ENCODE measurements around the gene PHF12.

Gene PHF12

GRCh38 chr17:28951428-28951990, at the start of gene PHF12:
PHF12 (minus strand) TSS chr17:28951518; CDS start chr17:28950960, 558 bp downstream.
- peak; percentile 88 to 100 (median 99) for DNase-seq

- no peak for DNase-seq
Measured at GRCh38 chr17:29000973-29001372, 49.7 kb upstream of the PHF12 start.

- no peak for DNase-seq
Measured at GRCh38 chr17:28999206-28999605, 47.9 kb upstream of the PHF12 start.

- DNase-seq, result no peak
Measured at GRCh38 chr17:28997806-28998205, 46.5 kb upstream of the PHF12 start.

- DNase-seq, result no peak
Measured at GRCh38 chr17:28996554-28997096, 45.3 kb upstream of the PHF12 start.

- DNase-seq, result no peak
Measured at GRCh38 chr17:28993645-28994426, 42.5 kb upstream of the PHF12 start.

GRCh38 chr17:28992625-28993600, 41.6 kb upstream of the PHF12 start:
- no peak for DNase-seq

- DNase-seq, result no peak
Measured at GRCh38 chr17:28992185-28992584, 40.9 kb upstream of the PHF12 start.

GRCh38 chr17:28991779-28992178, 40.5 kb upstream of the PHF12 start:
- no peak for DNase-seq

GRCh38 chr17:28989028-28989427, 37.7 kb upstream of the PHF12 start:
- no peak for DNase-seq

GRCh38 chr17:28988475-28988874, 37.2 kb upstream of the PHF12 start:
- DNase-seq, result no peak

GRCh38 chr17:28986714-28987655, 35.7 kb upstream of the PHF12 start:
- no peak for DNase-seq

GRCh38 chr17:28985950-28986713, 34.8 kb upstream of the PHF12 start:
- peak in 2 of 56 donors; percentile 11 to 20 for DNase-seq

GRCh38 chr17:28983286-28984230, 32.2 kb upstream of the PHF12 start:
- DNase-seq, result peak in 29 of 56 donors; percentile 6 to 82 (median 44)

GRCh38 chr17:28982131-28982793, 30.9 kb upstream of the PHF12 start:
- no peak for DNase-seq

GRCh38 chr17:28978356-28978964, 27.1 kb upstream of the PHF12 start:
- DNase-seq, result no peak

GRCh38 chr17:28977659-28978355, 26.5 kb upstream of the PHF12 start:
- DNase-seq, result no peak

All from nucleus accumbens (tissue), 56 donors.